GM20000 (cell line): ENCODE measurements around the gene ITGA7.

Experiments used
- DNase-seq: peaks from one replicate; pipeline ENCODE4 v3.0.0; 2012; ENCODE audit warnings: low spot score
- CTCF ChIP-seq: IDR thresholded peaks from 2 replicates; pipeline ENCODE4 v1.5.1; 2012; ENCODE audit warnings: mild to moderate bottlenecking, control low read depth; ENCODE audit errors: extremely low read depth, missing control alignments

ITGA7 gene

GRCh38 chr12:55715169-55715764 lies 7.6 kb upstream of the ITGA7 start:
- no peak for DNase-seq
- no peak for TF ChIP-seq CTCF

GRCh38 chr12:55713721-55714120 lies 6.0 kb upstream of the ITGA7 start:
- DNase-seq = no peak
- no peak for TF ChIP-seq CTCF

GRCh38 chr12:55712700-55713415 lies 5.2 kb upstream of the ITGA7 start:
- no peak for TF ChIP-seq CTCF
- no peak for DNase-seq

- no peak for TF ChIP-seq CTCF
- no peak for DNase-seq
Observed at GRCh38 chr12:55711786-55712553, 4.3 kb upstream of the ITGA7 start.

GRCh38 chr12:55708695-55709233 lies 1.1 kb upstream of the ITGA7 start:
- DNase-seq = no peak
- TF ChIP-seq CTCF = no peak

GRCh38 chr12:55707219-55707671 lies 459 bp downstream of the ITGA7 start:
- DNase-seq = no peak
- TF ChIP-seq CTCF = no peak
